Right lung (tissue), 5 donors: ENCODE measurements around the gene KIAA0825. TPM values are rescaled to one million over a fixed set of nuclear protein-coding genes. Genes with fewer than 3 reads are reported as not detected.

ENCODE experiments used
- DNase-seq, 2 donors: peaks; one replicate each; pipeline ENCODE4 v3.0.0-alpha.2; 2013
- polyA plus RNA-seq, 5 donors: library from polyadenylated mRNA; unstranded; fragments of 120-200 nt; gene quantifications; one replicate each; pipeline versions ENCODE4 v1.2.1 to v1.2.3, GENCODE V29; 2013; ENCODE audit warnings: inconsistent platforms in 1 of 5, low replicate concordance in 1 of 5; ENCODE audit not compliant: insufficient read length in 5 of 5, insufficient read depth in 1 of 5

Gene KIAA0825
- polyA plus RNA-seq, 5 donors: 5.0 to 8.0 (median 6.0) TPM

- DNase-seq: no peak
Measured at GRCh38 chr5:94243612-94244011, 374.8 kb downstream of the KIAA0825 start.

GRCh38 chr5:94240993-94241651 is 377.3 kb downstream of the KIAA0825 start:
- peak; percentile 69 to 75 for DNase-seq

- no peak for DNase-seq
Measured at GRCh38 chr5:94240596-94240992, 377.8 kb downstream of the KIAA0825 start.

GRCh38 chr5:94240134-94240533 is 378.3 kb downstream of the KIAA0825 start:
- DNase-seq: peak; percentile 25 to 29

- no peak for DNase-seq
Measured at GRCh38 chr5:94239266-94239665, 379.1 kb downstream of the KIAA0825 start.

GRCh38 chr5:94234987-94235386 is 383.4 kb downstream of the KIAA0825 start:
- DNase-seq: no peak

GRCh38 chr5:94228791-94229190 is 389.6 kb downstream of the KIAA0825 start:
- DNase-seq: no peak

- DNase-seq: no peak
Measured at GRCh38 chr5:94223235-94223634, 395.2 kb downstream of the KIAA0825 start.

GRCh38 chr5:94218374-94218773 is 400.0 kb downstream of the KIAA0825 start:
- DNase-seq: no peak

GRCh38 chr5:94217745-94218144 is 400.7 kb downstream of the KIAA0825 start:
- DNase-seq: no peak

- DNase-seq: no peak
Measured at GRCh38 chr5:94217216-94217615, 401.2 kb downstream of the KIAA0825 start.

GRCh38 chr5:94212476-94212875 is 405.9 kb downstream of the KIAA0825 start:
- no peak for DNase-seq

GRCh38 chr5:94209774-94210355 is 408.5 kb downstream of the KIAA0825 start:
- no peak for DNase-seq

GRCh38 chr5:94209272-94209671 is 409.1 kb downstream of the KIAA0825 start:
- DNase-seq: no peak

- DNase-seq: no peak
Measured at GRCh38 chr5:94199566-94199965, 418.8 kb downstream of the KIAA0825 start.

GRCh38 chr5:94197970-94198369 is 420.4 kb downstream of the KIAA0825 start:
- DNase-seq: no peak

- DNase-seq: no peak
Measured at GRCh38 chr5:94196953-94197352, 421.5 kb downstream of the KIAA0825 start.

GRCh38 chr5:94192658-94193391 is 425.6 kb downstream of the KIAA0825 start:
- no peak for DNase-seq

GRCh38 chr5:94191604-94192003 is 426.8 kb downstream of the KIAA0825 start:
- DNase-seq: no peak

GRCh38 chr5:94188725-94189124 is 429.7 kb downstream of the KIAA0825 start:
- no peak for DNase-seq

- DNase-seq: no peak
Measured at GRCh38 chr5:94184870-94185269, 433.5 kb downstream of the KIAA0825 start.

- DNase-seq: peak; percentile 31 to 49
Measured at GRCh38 chr5:94181895-94182294, 436.5 kb downstream of the KIAA0825 start.

GRCh38 chr5:94180761-94181160 is 437.6 kb downstream of the KIAA0825 start:
- no peak for DNase-seq
